GDM1 (cell line): ENCODE results near the gene TAF13.
"Not testable (repeated sequence)": the region's sequence is repeated elsewhere in the genome, so short reads cannot be mapped to it uniquely, and the experiment has no call there.

Experiments
- DNase-seq: peaks from one replicate; lab custom pipeline; 2025; lab: John Stamatoyannopoulos, UW

Gene TAF13

DNA sequence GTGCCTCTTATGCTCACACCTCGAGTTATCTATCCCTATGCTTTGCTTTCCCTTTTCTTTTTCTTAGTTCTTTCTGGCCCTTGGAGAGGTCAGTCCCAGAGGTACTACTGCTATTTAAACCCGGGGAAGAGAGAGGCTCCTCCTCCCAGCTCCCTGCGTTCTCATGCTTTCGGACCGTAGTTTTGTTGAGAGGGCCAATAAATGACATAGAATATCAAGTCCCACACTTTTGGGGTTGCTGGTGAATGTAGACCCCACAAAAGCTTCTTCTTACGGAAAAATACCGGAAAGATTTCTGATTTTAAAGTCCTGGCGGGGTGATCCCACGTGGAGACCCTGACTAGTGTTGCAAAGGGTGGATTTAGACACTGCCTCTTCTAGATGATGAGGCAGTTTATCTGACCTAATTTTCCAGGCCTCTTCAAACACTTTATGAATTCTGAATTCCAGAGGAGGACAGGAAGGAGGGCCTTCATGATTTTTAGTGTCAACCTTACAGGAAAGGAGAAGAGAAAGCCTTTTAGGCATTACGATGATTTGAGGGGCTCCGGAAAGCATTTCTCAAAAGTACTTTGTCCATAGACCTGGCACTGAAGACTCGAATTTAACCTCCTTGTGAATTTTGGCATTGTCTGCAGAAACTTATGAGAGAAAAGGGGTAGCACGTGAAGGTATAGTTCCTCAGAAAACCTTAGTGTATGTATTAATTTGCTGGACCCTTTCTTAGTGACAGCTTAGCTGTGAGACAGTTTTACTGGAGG, 15.5 kb upstream of the TAF13 start:
- no peak for DNase-seq

- peak; percentile 91 for DNase-seq
These were observed 14.6 kb upstream of the TAF13 start, which contains the start of gene TMEM167B for GRCh38 chr1:109090196-109091077. Gene TMEM167B, plus strand, starts transcription at chr1:109090764. Its CDS starts 109 bp downstream, at chr1:109090873.

DNA sequence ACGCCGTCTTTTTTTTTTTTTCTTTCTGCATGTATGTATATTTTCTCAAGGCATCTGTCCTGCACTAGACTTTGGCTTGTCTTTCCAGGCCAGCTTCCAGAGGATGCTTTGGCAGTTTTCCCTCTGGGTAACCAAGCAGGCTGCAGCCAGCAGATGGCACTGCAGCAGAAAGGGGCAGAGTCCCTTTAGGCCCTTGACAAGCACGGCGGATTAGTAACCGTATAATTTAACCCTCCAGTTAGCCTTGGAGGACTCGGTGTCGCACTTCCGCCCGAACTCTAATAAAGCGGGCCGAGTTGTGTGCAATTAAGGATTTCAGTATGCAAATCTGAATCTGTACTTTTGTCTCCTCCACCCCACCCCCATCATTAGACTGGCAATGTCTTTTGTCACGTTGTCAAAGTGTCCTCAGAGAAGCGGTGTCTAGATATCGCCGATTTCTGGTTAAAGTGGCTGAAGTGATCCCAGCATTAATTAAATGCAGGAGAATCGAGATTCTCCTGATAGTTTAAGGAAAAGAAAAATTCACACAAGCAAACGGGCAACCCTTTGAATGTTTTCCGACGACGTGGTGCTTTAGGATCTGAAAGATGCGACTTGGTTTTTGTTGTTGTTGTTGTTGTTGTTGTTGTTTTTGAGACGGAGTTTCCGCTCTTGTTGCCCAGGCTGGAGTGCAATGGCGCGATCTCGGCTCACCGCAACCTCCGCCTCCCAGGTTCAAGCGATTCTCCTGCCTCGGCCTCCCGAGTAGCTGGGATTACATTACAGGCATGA, 13.6 kb upstream of the TAF13 start:
- DNase-seq = peak; percentile 46

- no peak for DNase-seq
These were observed 9.0 kb upstream of the TAF13 start for GRCh38 chr1:109084563-109085517.

GRCh38 chr1:109083923-109084322, 8.1 kb upstream of the TAF13 start:
- no peak for DNase-seq

DNA sequence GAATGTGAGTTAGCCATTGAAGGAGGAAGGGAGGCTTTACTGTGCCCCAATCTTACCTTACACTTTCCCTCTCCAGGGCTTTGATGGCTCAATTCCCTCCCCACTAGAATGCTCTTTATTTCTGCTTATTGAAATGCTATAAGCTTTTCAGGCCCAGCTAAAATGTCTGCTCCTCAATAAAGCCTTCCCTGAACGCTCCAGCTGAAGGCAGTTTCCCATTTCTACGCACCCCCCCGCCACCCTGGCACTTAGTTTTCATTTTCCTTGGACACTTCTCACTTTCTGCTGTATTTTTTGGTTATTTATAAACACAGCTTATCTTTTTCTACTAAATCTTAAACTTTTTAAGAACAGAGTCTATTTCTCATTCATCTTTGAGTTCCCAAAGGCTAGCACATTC, 7.7 kb upstream of the TAF13 start:
- DNase-seq = no peak

GRCh38 chr1:109080441-109081082, 4.8 kb upstream of the TAF13 start:
- no peak for DNase-seq

DNA sequence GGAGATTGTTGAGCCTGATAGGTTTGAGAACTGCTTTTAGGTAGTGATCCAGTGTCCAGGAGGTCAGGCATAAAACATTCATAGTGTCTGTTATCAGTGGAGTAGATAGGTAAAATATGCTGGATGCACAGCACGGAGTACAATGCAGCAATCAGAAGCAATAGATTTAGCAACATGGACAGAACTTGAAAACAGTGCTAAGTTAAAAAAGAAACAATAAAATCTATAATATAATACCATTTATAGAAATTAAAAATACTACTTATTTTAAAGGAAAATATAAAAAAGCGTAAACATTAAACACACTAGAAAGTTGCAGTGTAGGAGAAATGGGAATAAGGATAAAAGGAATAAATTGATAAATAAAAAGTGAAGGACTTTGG, 3.4 kb upstream of the TAF13 start:
- no peak for DNase-seq

GRCh38 chr1:109078317-109078716, 2.5 kb upstream of the TAF13 start:
- DNase-seq = no peak

GRCh38 chr1:109069294-109069693, 6.5 kb downstream of the TAF13 start:
- no peak for DNase-seq

DNA sequence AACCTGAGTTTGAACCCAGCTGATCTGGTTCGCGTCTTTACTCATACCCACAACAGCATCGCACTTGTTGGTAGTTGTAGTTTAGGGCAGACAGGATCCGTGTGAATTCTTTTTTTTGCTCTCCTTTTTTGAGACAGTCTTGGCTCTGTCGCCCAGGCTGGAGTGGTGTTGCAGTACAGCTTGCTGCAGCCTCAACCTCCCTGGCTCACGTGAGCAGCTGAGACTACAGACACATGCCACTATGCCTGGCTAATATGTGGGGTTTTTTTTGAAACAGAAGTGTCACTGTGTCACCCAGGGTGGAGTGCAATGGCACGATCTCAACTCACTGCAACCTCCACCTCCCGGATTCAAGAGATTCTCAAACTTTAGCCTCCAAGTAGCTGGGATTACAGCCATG, 7.9 kb downstream of the TAF13 start:
- DNase-seq = no peak

- DNase-seq = no peak
These were observed 10.7 kb downstream of the TAF13 start for GRCh38 chr1:109065137-109065536.

- no peak for DNase-seq
These were observed 14.6 kb downstream of the TAF13 start for GRCh38 chr1:109061183-109061582.

DNA sequence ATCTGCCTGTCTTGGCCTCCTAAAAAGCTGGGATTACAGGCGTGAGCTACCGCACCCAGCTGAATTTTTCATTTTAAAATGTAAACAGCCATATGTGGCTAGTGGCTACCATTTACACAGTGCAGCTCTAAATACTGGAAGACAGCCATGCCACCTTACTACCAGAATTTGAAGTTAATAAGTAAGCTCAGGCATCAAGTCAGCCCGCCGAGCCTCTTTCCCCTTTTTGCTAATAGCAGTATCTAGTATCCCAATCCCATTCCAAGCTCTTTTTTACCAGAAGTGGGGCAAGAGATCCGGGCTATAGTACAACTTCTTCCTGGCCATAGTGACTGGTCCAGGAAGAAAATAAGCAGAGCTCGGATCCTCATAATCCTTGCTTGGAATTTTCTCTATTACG, 15.1 kb downstream of the TAF13 start:
- DNase-seq = no peak

DNA sequence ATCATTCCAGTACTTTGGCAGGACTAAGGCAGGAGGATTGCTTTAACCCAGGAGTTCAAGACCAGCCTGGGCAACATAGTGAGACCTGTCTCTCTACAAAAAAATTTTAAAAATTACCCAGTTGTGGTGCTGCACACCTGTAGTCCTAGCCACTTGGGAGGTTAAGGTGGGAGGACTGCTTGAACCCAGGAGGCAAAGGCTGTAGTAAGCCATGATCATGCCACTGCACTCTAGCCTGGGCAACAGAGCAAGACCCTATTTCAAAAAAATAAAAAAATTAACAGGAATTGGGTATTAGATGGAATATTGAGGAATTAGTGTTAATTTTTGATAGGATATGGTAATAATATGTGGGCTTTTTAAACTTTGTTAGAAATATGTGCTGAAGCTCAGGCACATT, 16.8 kb downstream of the TAF13 start:
- no peak for DNase-seq

DNA sequence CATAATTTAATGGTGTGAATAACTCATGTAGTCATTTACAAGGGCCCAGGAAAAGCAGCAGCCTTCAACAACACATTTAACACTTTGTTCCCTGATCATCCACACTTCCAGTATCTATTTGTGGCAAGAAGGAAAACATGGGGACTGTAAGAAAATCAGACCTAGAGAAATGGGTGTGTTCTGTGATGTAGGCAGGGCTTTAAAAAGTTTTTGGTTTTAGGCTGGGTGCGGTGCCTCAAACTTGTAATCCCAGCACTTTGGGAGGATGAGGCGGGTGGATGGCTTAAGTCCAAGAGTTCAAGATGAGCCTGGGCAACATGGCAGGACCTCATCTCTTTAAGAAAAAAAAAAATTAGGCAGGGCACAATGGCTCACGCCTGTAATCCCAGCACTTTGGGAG, 19.7 kb downstream of the TAF13 start:
- DNase-seq = no peak

DNA sequence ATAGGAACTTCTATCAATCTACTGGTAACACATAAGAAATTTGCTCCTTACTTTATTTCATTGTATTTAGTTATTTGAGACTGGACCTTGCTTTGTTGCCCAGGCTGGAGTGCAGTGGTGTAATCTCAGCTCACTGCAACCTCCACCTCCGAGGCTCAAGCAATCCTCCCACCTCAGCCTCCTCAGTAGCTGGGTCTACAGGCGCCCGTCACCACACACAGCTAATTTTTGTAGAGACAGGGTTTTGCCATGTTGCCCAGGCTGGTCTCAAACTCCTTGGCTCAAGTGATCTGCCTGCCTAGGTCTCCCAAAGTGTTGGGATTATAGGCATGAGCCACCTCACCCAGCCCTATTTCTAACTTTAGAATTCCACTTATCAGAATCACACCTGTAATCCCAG, 23.7 kb downstream of the TAF13 start:
- DNase-seq = not testable (repeated sequence)

DNA sequence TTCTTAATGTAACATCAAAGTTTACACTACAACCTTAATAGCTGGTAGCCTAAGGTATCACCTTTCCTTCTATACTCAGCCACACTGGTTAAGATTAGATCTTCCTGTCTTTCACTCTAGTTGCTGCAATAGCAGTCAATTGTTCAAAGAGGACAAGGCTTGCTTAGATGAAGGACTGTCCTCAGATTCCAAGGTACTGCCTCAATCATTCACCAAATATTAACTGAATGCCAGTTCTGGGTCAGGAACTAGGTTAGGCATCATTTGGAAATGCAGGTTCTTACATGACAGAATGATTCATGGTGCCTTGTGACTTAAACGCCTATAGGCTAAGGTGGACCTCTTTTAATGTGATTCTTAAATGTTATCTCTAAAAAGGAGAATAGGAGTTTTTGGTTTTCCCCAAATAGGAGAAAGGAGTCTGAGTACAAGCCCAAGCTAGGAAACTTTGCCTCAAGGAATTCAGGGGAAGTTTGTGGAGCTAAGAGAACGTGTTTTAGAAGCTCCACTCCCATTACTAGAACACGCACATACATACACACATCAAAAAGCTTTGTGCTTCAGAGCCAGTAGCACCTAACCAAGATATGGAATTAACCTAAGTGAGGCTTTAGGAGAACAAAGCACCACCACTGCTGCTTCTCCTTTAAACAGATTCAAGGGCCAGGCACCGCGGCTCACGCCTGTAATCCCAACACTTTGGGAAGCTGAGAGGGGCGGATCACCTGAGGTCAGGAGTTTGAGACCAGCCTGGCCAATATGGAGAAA, 25.4 kb downstream of the TAF13 start:
- DNase-seq = no peak

DNA sequence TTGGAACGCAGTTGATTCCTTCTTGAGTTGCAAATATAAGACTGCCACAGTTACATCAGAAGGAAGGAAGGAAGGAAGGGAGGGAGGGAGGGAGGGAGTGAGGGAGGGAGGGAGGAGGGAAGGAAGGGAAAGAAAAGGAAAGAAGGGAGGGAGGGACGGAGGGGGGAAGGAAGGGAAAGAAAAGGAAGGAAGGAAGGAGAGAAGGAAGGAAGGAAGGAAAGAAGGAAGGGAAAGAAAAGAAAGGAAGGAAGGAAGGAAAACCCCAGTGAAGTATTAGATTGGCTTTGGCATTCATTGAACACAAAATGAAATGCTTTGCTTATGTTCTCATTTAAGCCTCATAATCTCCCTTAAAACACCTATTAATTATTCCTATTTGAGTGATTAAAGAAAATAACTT, 27.5 kb downstream of the TAF13 start:
- DNase-seq = no peak

DNA sequence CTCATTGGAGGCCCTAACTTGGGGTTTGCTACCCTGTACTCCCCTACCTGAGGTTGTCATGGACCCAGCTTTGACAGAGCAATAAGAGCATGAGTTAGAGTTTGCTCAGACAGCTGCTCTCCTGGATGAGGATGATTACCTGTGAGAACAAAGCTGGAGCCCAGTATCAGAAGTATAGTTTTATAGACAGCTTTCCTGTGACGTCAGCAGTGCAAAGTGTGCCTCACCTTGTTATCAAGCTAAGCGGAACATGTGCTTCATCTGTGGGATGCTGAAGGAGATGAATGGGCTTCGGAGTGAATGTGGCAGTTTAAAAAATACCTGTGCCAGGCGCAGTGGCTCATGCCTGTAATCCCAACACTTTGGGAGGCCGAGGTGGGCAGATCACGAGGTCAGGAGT, 28.5 kb downstream of the TAF13 start:
- DNase-seq = no peak
